HL-60 (cell line): Measurements from ENCODE around the gene WLS.

Source experiments
- GABPA ChIP-seq: IDR thresholded peaks from 2 replicates; pipeline ENCODE4 v1.6.1; 2012; ENCODE audit warnings: low read depth
- POLR2AphosphoS5 ChIP-seq: IDR thresholded peaks from 2 replicates; pipeline ENCODE4 v1.6.1; 2012; ENCODE audit warnings: low read depth
- TF ChIP-seq, protein P1 (sequence below): IDR thresholded peaks from one replicate; pipeline ENCODE4 v1.5.1; 2011; ENCODE audit warnings: low read length, control low read depth, inconsistent platforms; ENCODE audit not compliant: insufficient read depth

DNA sequence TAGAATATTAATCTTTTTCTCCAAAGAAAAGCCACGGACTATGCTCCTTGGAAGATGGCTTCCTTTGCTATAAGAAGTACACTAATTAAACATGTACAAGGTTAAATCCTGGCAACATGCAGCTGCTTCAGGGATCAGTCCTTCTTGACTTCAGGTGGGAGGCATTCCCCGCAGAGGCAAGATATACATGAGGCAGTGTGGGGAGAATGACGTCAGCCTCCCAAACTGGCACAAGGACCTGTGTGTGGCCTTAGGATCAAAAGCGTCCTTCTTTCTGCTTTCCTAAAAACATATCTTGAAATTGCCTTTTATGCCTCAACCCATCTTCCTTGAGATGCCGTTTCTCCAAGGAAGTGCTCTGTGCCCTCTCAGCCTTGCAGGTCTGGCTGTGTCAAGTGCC, 90.3 kb downstream of the WLS start:
- TF ChIP-seq, protein P1, sequence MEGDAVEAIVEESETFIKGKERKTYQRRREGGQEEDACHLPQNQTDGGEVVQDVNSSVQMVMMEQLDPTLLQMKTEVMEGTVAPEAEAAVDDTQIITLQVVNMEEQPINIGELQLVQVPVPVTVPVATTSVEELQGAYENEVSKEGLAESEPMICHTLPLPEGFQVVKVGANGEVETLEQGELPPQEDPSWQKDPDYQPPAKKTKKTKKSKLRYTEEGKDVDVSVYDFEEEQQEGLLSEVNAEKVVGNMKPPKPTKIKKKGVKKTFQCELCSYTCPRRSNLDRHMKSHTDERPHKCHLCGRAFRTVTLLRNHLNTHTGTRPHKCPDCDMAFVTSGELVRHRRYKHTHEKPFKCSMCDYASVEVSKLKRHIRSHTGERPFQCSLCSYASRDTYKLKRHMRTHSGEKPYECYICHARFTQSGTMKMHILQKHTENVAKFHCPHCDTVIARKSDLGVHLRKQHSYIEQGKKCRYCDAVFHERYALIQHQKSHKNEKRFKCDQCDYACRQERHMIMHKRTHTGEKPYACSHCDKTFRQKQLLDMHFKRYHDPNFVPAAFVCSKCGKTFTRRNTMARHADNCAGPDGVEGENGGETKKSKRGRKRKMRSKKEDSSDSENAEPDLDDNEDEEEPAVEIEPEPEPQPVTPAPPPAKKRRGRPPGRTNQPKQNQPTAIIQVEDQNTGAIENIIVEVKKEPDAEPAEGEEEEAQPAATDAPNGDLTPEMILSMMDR = no peak
- TF ChIP-seq POLR2AphosphoS5 = no peak
- TF ChIP-seq GABPA = no peak
